Activated CD4-positive, alpha-beta T cell treated with anti-CD3 and anti-CD28 coated beads for 24 hours (primary cell): ENCODE data around the gene PTEN.

Experiments
- DNase-seq, 2 donors: peaks; one replicate each; pipeline ENCODE4 v3.0.0-alpha.2; 2020; ENCODE audit warnings: low read depth in 2 of 2

The PTEN gene

DNA sequence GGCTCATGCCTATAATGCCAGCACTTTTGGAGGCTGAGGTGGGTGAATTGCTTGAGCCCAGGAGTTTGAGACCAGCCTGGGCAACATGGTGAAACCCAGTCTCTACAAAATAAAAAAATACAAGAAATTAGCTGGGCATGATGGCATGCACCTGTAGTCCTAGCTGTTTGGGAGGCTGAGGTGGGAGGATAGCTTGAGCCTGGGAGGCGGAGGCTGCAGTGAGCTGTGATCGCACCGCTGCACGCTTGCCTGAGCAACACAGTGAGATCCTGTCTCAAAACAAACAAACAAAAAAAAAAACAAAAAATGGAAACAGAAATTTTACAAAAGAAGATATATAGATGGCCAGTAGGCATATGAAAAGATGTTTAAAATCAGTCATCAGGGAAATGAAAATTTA lies 57.1 kb downstream of the PTEN start:
- DNase-seq: no peak

- DNase-seq: no peak
These were observed 58.7 kb downstream of the PTEN start for GRCh38 chr10:87921931-87922688.

DNA sequence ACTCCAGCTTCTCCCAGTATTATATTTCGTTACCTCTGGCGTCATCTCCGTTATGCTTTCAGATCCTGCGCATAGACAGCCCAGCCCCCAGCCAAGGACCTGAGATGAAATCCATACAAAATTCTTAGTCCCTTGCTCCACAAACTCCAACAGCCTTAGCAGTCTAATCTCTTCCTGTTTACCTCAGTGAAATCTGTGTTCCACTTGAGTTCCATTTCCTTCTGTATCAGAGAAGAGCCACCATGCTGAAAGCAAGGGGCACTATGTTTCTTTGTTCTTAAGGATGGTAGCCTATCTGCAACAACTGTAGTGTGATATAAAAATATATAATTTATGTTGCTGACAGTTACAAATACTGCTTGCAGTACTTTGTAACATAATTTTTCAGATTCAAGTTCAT lies 59.8 kb downstream of the PTEN start:
- DNase-seq: no peak

DNA sequence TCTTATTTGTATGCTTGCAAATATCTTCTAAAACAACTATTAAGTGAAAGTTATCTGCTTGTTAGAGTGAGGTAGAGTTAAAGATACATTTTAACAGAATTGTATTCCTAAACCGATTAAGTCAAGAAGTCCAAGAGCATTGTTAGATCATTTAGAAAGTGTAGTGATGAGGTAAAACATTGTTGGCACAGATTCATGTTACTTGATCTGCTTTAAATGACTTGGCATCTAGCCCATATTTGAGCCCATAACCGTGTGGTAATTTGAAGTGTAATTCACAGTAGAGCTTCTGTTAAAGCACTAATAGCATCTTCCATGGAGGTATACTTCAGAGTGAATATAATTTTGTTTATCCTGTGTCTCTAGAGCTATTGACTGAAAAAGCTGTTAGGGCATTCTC lies 62.1 kb downstream of the PTEN start:
- no peak for DNase-seq

GRCh38 chr10:87927091-87927490 lies 63.7 kb downstream of the PTEN start:
- no peak for DNase-seq

GRCh38 chr10:87928996-87929395 lies 65.6 kb downstream of the PTEN start:
- no peak for DNase-seq

DNA sequence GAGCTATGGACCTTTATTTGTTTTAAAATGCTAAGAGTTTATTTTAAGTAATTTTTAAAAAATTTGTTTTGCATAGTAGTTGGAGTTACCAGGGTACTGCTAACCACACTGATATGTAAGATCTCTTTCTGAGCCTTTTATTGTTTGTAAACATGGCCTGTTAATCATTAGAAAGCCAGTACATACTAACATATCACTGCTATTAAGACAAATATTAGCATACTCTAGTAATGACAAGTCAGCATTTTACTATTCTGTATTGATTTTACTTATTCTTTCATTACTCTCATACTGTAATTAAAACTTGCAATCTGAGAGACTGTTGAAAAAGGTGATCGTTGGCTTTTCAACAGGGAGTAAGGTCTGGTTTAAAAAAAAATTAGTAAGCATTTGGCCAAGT lies 66.7 kb downstream of the PTEN start:
- DNase-seq: no peak

DNA sequence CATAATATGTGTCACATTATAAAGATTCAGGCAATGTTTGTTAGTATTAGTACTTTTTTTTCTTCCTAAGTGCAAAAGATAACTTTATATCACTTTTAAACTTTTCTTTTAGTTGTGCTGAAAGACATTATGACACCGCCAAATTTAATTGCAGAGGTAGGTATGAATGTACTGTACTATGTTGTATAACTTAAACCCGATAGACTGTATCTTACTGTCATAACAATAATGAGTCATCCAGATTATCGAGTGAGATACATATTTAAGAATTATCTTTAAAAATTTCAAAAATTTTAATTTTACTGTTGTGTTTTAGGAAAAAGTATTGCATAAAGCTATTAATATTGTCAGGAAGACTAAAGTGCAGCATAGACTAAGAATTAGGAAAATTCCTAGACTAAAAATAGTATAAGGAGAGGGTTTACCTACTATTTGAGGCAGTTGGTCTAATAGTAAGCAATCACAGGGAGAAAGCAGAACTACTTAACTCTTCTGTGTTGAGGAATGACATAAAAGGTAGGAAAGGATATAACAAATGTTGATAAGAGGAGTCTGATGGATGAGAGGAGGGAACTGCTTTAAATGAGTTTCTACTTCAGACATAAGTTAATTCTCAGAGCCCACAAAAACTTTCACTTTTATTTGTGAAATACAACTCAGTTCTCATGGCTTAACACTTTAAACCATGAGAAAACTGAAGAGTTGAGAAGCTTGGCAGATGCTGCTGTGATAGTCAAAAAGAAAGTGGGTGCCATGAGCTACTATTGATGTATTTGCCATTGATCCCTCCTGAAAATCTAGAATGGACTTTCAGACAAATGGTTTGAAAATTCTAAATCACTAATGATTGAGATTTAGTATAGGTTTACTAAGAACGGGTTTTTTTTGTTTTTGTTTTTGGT lies 67.8 kb downstream of the PTEN start:
- no peak for DNase-seq

DNA sequence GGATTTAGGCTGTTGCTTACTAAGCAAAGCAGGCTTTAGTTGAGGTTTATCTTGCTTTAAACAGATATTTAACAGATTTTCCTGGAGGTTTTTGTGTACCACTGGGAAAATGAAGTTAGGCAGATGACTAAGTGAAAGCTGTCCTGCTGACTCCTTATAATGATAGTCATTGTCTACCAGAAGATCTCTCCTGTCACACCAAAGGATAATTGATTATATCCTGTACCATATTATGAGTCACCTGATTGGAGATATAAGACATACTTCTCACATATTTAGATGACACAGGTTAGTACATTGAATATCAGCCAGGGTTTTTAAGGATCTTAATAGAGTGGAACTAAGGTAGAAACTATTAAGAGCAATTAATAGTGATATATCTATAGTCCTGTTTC lies 68.4 kb downstream of the PTEN start:
- no peak for DNase-seq

GRCh38 chr10:87935290-87936141 lies 72.1 kb downstream of the PTEN start:
- no peak for DNase-seq

DNA sequence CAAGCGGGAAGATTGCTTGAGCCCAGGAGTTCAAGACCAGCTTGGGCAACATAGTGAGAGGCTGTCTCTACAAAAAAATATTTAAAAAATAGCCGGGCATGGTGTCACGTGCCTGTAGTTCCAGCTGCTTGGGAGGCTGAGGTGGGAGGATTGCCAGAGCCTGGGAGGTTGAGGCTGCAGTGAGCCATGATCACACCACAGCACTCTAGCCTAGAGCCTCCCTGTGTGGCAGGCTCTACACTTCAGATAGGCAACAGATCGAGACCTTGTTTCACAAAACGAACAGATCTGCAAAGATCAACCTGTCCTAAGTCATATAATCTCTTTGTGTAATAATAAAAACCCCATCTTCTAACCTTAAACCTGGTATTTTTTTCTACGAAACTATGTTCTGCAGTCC lies 76.8 kb downstream of the PTEN start:
- no peak for DNase-seq

- DNase-seq: no peak
These were observed 79.6 kb downstream of the PTEN start for GRCh38 chr10:87942884-87943527.

DNA sequence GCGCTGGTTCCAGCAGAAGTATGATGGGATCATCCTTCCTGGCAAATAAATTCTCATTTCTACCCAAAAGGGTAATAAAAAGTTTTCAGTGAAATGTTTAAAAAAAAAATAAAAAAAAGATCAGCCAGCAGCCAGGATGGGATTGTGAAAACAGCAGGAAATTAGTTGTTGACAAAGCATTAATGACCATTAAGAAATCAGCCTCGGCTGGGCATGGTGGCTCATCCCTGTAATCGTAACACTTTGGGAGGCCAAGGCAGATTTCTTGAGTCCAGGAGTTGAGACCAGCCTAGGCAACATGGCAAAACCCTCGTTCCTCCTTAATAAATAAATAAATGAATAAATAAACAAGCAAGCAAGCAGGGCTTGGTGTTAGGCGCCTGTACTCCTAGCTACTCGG lies 82.6 kb downstream of the PTEN start:
- no peak for DNase-seq

DNA sequence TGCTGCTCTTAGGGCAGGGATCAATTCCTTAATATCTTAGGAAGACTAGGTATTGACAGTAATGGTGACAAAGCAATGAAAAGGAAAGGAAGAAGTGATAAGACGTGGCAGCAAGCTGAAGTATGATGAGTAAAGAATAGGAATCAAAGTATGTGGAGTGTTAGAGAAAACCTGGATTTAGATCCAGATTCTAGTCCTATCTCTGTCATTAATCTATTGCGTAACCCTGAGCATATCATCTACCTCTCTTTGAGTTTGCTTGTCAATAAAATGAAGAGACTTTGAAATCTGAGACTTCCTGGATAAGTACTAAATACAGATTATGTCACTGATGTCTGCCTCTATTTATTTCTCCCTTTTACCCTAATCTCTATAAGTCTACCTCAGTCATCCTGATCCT lies 89.2 kb downstream of the PTEN start:
- no peak for DNase-seq

GRCh38 chr10:87956055-87956454 lies 92.6 kb downstream of the PTEN start:
- no peak for DNase-seq

GRCh38 chr10:87957702-87958101 lies 94.3 kb downstream of the PTEN start:
- no peak for DNase-seq

DNA sequence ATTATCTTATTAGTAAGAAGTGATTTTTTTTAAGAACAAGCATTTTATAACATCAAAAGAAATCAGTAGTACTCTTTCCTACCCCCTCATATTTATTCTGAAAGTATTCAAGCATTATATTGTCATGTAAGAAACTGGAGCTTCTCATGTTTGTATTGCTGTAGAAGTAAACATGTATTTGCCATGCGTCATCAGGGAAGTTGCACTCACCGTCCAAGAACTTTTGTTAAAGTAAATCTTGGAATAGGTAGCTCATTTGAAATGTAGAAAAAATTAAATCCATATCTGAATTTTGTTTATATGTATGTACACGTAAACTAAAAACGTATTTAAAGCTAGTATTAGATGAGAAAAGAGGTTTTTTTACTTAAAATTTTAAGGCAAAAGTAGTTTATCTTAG lies 96.8 kb downstream of the PTEN start:
- no peak for DNase-seq

- no peak for DNase-seq
These were observed 97.9 kb downstream of the PTEN start for GRCh38 chr10:87961314-87961713.

- DNase-seq: no peak
These were observed 103.0 kb downstream of the PTEN start for GRCh38 chr10:87966459-87966858.

- no peak for DNase-seq
These were observed 110.2 kb downstream of the PTEN start for GRCh38 chr10:87973635-87974034.

- DNase-seq: no peak
These were observed 110.7 kb downstream of the PTEN start for GRCh38 chr10:87974130-87974529.

DNA sequence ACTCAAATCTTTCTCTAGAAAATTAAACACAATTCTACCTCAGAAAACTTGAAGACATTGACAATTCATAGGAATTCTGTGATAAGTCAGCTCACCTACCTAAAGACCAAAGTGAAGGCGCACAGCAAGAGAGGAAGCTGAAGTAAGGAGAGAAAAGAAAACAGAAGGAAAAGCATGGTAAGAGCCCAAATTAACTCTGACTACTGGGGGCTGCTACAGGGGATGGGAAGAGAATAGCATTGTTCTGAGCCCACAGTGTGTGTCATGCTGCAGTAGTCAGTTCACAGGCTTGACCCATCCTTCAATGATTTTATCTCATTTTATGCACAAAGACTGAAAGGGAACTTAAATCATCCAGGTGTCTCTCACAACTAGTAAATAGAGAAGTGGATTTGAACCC lies 111.3 kb downstream of the PTEN start:
- no peak for DNase-seq
